ENCODE results near the gene PRUNE2. TPM values are rescaled to one million over a fixed set of nuclear protein-coding genes. Genes with fewer than 3 reads are reported as not detected.

The PRUNE2 gene
- total RNA-seq, 1 experiment from 2014 or later: 0.59 TPM

DNA sequence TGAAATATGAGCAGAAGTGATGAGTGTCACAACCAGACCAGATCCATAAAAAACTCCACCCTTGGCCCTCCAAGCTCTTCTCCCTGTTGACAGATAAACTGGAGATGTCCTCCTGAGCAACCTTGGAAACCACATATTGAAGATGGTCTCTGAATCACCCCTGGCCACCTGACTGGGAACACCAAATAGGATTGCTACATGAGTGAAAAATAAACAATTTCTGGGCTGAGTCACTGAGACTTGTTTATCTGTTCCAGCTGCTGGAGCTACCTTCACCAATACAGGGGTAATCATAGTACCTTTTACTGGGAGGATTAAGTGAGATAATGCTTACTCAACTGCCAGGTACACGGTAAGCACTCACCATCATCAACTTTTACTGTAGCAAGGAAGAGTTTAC lies 88.4 kb downstream of the PRUNE2 start:
- ChIA-PET CTCF (interaction anchor here (1.0 to 1.2 kb wide), 2 partner anchors 10 to 179 kb away, joined by 3 to 4 read pairs; no protein-coding TSS in a partner anchor), POLR2A (no interaction called here), RAD21 (ENCODE audit: low non-redundant PET in 1 of 2, low total read pairs in 2 of 2, uncharacterized antibody in 2 of 2, unreplicated experiment in 2 of 2) (no interaction called here)
- no TSS peak for BruUV-seq (replicated peaks)
- Histone ChIP-seq H3K79me2 (ENCODE audit: insufficient read depth, low read length) (no peaks in the 10 kb centered on the region), H3K4me3 (replicated peaks in 1 of 2; ENCODE audit: low read depth in 1 of 2, low read length in 2 of 2) (no peak overlapping the region), H2AFZ (ENCODE audit: low read depth, low read length, poor library complexity, severe bottlenecking) (peak overlapping the region; percentile 2), H3K36me3 (ENCODE audit: control insufficient read depth in 1 of 2, insufficient read depth in 2 of 2, low read length in 2 of 2) (no peaks in the 10 kb centered on the region), H3K9me3 (ENCODE audit: control insufficient read depth in 1 of 2, insufficient read depth in 1 of 2, low read depth in 1 of 2, low read length in 2 of 2) (no peaks in the 10 kb centered on the region), H3K4me1 (ENCODE audit: control insufficient read depth in 1 of 2, insufficient read depth in 2 of 2, low read length in 2 of 2) (peaks cover 9 to 18% of the 10 kb centered on the region in 2 experiments; a peak in 3 of 4 replicates), H3K4me2 (ENCODE audit: low read length) (peak overlapping the region; percentile 46), H3K9ac (ENCODE audit: low read length) (no peak overlapping the region), H3K27ac (ENCODE audit: low read depth, low read length) (peak overlapping the region; percentile 55; the same call in 1 of the 2 replicates), H3K27me3 (ENCODE audit: insufficient read depth, low read length) (no peaks in the 10 kb centered on the region), H4K20me1 (ENCODE audit: insufficient read depth) (no peaks in the 10 kb centered on the region), H3K9me2 (ENCODE audit: insufficient read depth) (no peaks in the 10 kb centered on the region)
- TF ChIP-seq EZH2 (IDR thresholded peaks at IDR 0.05) (no peak), EGR1 (IDR thresholded peaks at IDR 0.05; ENCODE audit: low read depth) (no peak)
- ATAC-seq (peak; percentile 22), DNase-seq (ENCODE audit: low read depth, low spot score) (no peak)
- intact Hi-C loops (cut with micrococcal nuclease): no loop called here

DNA sequence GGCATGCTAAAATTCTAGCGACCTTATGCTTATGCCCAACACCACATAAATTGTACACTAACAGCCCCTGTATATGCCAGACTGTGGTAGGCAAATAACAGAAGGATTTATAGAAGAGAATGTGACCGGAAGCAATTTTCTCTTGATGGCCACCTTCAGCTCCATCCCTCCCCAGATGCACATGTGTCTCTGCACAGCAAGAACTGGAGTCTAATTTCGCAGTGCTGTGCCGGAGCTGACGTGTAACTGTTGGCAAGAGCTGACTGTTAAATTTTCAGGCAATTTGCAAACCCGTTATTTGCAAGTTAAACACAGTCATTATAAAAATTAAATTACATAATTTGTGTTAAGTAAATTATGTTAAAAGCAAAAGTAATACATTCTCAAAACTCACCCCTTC lies 93.3 kb downstream of the PRUNE2 start:
- Histone ChIP-seq H3K4me3 (replicated peaks in 1 of 2; ENCODE audit: low read depth in 1 of 2, low read length in 2 of 2) (no peak overlapping the region), H3K9me2 (ENCODE audit: insufficient read depth) (no peaks in the 10 kb centered on the region), H3K4me1 (ENCODE audit: control insufficient read depth in 1 of 2, insufficient read depth in 2 of 2, low read length in 2 of 2) (peaks cover 3 to 5% of the 10 kb centered on the region in 2 experiments; a peak in 3 of 4 replicates), H3K27ac (ENCODE audit: low read depth, low read length) (no peak overlapping the region), H3K36me3 (ENCODE audit: control insufficient read depth in 1 of 2, insufficient read depth in 2 of 2, low read length in 2 of 2) (no peaks in the 10 kb centered on the region), H4K20me1 (ENCODE audit: insufficient read depth) (no peaks in the 10 kb centered on the region), H3K27me3 (ENCODE audit: insufficient read depth, low read length) (0 out of 2 replicates have a peak, but pooled peaks cover 11% of the 10 kb centered on the region), H3K9me3 (ENCODE audit: control insufficient read depth in 1 of 2, insufficient read depth in 1 of 2, low read depth in 1 of 2, low read length in 2 of 2) (no peaks in the 10 kb centered on the region), H3K4me2 (ENCODE audit: low read length) (no peak overlapping the region), H3K9ac (ENCODE audit: low read length) (no peak overlapping the region), H2AFZ (ENCODE audit: low read depth, low read length, poor library complexity, severe bottlenecking) (no peak overlapping the region), H3K79me2 (ENCODE audit: insufficient read depth, low read length) (no peaks in the 10 kb centered on the region)
- BruUV-seq (replicated peaks): no TSS peak
- DNase-seq (ENCODE audit: low read depth, low spot score) (no peak), ATAC-seq (no peak)
- CTCF ChIA-PET: interaction anchor here (5.7 kb wide), 1 partner anchor 175 kb away, joined by 89 read pairs; no protein-coding TSS in a partner anchor
- POLR2A ChIA-PET: no interaction called here
- RAD21 ChIA-PET (ENCODE audit: low non-redundant PET in 1 of 2, low total read pairs in 2 of 2, uncharacterized antibody in 2 of 2, unreplicated experiment in 2 of 2): no interaction called here
- intact Hi-C loops (cut with micrococcal nuclease): loop anchor here (5.0 kb wide), 1 partner anchor 200 kb away; no protein-coding TSS in a partner anchor
- TF ChIP-seq FOSL1 (IDR thresholded peaks at IDR 0.05; ENCODE audit: low read depth) (no peak), SIN3A (IDR thresholded peaks at IDR 0.05; ENCODE audit: low read depth) (no peak), TCF7L2 (IDR thresholded peaks at IDR 0.05; ENCODE audit: borderline replicate concordance, extremely low read depth, insufficient read depth, insufficient read length) (no peak), SRF (IDR thresholded peaks at IDR 0.05; ENCODE audit: low read depth) (no peak), JUND (IDR thresholded peaks at IDR 0.05) (no peak), RAD21 (IDR thresholded peaks at IDR 0.05; ENCODE audit: low read depth) (no peak), EZH2phosphoT487 (IDR thresholded peaks at IDR 0.05; ENCODE audit: borderline replicate concordance) (no peak), ZNF274 (IDR thresholded peaks at IDR 0.05; ENCODE audit: low read depth, low read length) (no peak), ZFX (IDR thresholded peaks at IDR 0.05) (no peak), CEBPB (IDR thresholded peaks at IDR 0.05; ENCODE audit: low read depth) (no peak), POLR2A (IDR thresholded peaks at IDR 0.05; ENCODE audit: borderline replicate concordance, extremely low read depth, insufficient read depth, insufficient read length) (no peak)
- TF ChIP-seq, protein P1, sequence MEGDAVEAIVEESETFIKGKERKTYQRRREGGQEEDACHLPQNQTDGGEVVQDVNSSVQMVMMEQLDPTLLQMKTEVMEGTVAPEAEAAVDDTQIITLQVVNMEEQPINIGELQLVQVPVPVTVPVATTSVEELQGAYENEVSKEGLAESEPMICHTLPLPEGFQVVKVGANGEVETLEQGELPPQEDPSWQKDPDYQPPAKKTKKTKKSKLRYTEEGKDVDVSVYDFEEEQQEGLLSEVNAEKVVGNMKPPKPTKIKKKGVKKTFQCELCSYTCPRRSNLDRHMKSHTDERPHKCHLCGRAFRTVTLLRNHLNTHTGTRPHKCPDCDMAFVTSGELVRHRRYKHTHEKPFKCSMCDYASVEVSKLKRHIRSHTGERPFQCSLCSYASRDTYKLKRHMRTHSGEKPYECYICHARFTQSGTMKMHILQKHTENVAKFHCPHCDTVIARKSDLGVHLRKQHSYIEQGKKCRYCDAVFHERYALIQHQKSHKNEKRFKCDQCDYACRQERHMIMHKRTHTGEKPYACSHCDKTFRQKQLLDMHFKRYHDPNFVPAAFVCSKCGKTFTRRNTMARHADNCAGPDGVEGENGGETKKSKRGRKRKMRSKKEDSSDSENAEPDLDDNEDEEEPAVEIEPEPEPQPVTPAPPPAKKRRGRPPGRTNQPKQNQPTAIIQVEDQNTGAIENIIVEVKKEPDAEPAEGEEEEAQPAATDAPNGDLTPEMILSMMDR (IDR thresholded peaks at IDR 0.05 in 2 of 3, conservative IDR thresholded peaks at IDR 0.05 in 1 of 3; ENCODE audit: borderline replicate concordance in 1 of 3, insufficient read depth in 1 of 3, low read depth in 2 of 3, low read length in 2 of 3): no peak
- TF ChIP-seq, protein P2, sequence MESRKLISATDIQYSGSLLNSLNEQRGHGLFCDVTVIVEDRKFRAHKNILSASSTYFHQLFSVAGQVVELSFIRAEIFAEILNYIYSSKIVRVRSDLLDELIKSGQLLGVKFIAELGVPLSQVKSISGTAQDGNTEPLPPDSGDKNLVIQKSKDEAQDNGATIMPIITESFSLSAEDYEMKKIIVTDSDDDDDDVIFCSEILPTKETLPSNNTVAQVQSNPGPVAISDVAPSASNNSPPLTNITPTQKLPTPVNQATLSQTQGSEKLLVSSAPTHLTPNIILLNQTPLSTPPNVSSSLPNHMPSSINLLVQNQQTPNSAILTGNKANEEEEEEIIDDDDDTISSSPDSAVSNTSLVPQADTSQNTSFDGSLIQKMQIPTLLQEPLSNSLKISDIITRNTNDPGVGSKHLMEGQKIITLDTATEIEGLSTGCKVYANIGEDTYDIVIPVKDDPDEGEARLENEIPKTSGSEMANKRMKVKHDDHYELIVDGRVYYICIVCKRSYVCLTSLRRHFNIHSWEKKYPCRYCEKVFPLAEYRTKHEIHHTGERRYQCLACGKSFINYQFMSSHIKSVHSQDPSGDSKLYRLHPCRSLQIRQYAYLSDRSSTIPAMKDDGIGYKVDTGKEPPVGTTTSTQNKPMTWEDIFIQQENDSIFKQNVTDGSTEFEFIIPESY (IDR thresholded peaks at IDR 0.05; ENCODE audit: extremely low read depth, insufficient replicate concordance, low read length): no peak
- TF ChIP-seq, protein P3, sequence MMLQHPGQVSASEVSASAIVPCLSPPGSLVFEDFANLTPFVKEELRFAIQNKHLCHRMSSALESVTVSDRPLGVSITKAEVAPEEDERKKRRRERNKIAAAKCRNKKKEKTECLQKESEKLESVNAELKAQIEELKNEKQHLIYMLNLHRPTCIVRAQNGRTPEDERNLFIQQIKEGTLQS (IDR thresholded peaks at IDR 0.05): no peak

Data from HCT116 (cell line).